ENCODE data around the gene SLC6A5. TPM values are rescaled to one million over a fixed set of nuclear protein-coding genes. Genes with fewer than 3 reads are reported as not detected.

The SLC6A5 gene
- total RNA-seq, 1 experiment from 2014 or later: not detected

DNA sequence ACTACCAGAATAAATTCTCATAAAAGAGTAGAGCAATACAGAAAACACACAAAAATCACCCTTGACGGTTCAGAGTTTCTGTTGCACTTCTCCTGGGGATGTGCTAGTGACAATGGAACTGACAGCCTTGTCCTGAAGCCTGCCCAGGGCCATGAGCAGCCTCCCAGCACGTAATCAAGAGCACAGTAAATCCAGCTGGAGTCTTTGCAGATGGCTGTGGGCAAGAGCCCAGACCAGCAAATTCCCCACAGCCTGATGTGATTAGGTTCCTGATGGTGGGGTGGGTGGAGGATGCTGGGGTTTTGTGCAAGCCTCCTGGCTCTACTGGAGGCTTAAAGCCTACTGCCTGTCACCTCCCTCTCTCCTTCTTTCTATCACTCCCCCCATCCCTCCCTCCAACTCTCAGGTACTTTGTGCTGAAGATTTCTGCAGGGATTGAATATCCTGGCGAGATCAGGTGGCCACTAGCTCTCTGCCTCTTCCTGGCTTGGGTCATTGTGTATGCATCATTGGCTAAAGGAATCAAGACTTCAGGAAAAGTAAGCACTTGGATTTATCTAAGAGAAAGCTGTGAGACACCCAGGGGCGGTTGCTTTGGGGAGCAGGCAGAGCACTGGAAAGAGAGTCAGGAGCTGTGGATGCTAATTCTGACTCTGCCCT lies 18.1 kb downstream of the SLC6A5 start:
- no peak for DNase-seq (ENCODE audit: low read depth, low spot score)
- H3K4me3 ChIP-seq (ENCODE audit: low read depth in 2 of 2, low read length in 2 of 2): no peak overlapping the region
- CTCF ChIA-PET: no interaction called here
- TF ChIP-seq, protein P1, sequence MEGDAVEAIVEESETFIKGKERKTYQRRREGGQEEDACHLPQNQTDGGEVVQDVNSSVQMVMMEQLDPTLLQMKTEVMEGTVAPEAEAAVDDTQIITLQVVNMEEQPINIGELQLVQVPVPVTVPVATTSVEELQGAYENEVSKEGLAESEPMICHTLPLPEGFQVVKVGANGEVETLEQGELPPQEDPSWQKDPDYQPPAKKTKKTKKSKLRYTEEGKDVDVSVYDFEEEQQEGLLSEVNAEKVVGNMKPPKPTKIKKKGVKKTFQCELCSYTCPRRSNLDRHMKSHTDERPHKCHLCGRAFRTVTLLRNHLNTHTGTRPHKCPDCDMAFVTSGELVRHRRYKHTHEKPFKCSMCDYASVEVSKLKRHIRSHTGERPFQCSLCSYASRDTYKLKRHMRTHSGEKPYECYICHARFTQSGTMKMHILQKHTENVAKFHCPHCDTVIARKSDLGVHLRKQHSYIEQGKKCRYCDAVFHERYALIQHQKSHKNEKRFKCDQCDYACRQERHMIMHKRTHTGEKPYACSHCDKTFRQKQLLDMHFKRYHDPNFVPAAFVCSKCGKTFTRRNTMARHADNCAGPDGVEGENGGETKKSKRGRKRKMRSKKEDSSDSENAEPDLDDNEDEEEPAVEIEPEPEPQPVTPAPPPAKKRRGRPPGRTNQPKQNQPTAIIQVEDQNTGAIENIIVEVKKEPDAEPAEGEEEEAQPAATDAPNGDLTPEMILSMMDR (IDR thresholded peaks at IDR 0.05): no peak
- TF ChIP-seq POLR2AphosphoS5 (IDR thresholded peaks at IDR 0.05; ENCODE audit: low read depth, low read length) (no peak), REST (IDR thresholded peaks at IDR 0.05; ENCODE audit: insufficient read depth in 1 of 2, low read depth in 2 of 2, low read length in 1 of 2) (no peak), SIN3A (IDR thresholded peaks at IDR 0.05; ENCODE audit: borderline replicate concordance, insufficient read depth, low read depth, low read length) (no peak), TCF7L2 (IDR thresholded peaks at IDR 0.05; ENCODE audit: low read depth, low read length) (no peak)
- no peak overlapping the region for H3K27ac ChIP-seq (ENCODE audit: low read length)
- in situ Hi-C loops (cut with HindIII; ENCODE audit: low pct_unique_long_range_greater_than_20kb, low sequenced_read_pairs): no loop called here
- H3K36me3 ChIP-seq (ENCODE audit: control insufficient read depth, insufficient read depth, low read length): no peaks in the 10 kb centered on the region
- POLR2A ChIA-PET: no interaction called here
- ATAC-seq: no peak
- H3K27me3 ChIP-seq (ENCODE audit: control insufficient read depth, insufficient read depth, low read length): peaks cover 6% of the 10 kb centered on the region; the same call in 1 of the 2 replicates
- H3K9me3 ChIP-seq (ENCODE audit: control insufficient read depth, insufficient read depth, low read depth, low read length): no peaks in the 10 kb centered on the region
- intact Hi-C loops (cut with micrococcal nuclease; ENCODE audit: unreplicated experiment): no loop called here
- no peaks in the 10 kb centered on the region for H3K4me1 ChIP-seq (ENCODE audit: control insufficient read depth, insufficient read depth, low read length)
- BruUV-seq (replicated peaks): no TSS peak

- H3K27me3 ChIP-seq (ENCODE audit: control insufficient read depth, insufficient read depth, low read length): peaks cover 6% of the 10 kb centered on the region; the same call in 1 of the 2 replicates
- TF ChIP-seq REST (IDR thresholded peaks at IDR 0.05; ENCODE audit: insufficient read depth in 1 of 2, low read depth in 2 of 2, low read length in 1 of 2) (no peak), SIN3A (IDR thresholded peaks at IDR 0.05; ENCODE audit: borderline replicate concordance, insufficient read depth, low read depth, low read length) (no peak), POLR2AphosphoS5 (IDR thresholded peaks at IDR 0.05; ENCODE audit: low read depth, low read length) (no peak), TCF7L2 (IDR thresholded peaks at IDR 0.05; ENCODE audit: low read depth, low read length) (no peak)
- TF ChIP-seq, protein P1 (IDR thresholded peaks at IDR 0.05): no peak
- no peak overlapping the region for H3K27ac ChIP-seq (ENCODE audit: low read length)
- intact Hi-C loops (cut with micrococcal nuclease; ENCODE audit: unreplicated experiment): no loop called here
- no peak overlapping the region for H3K4me3 ChIP-seq (ENCODE audit: low read depth in 2 of 2, low read length in 2 of 2)
- H3K9me3 ChIP-seq (ENCODE audit: control insufficient read depth, insufficient read depth, low read depth, low read length): no peaks in the 10 kb centered on the region
- POLR2A ChIA-PET: no interaction called here
- DNase-seq (ENCODE audit: low read depth, low spot score): no peak
- BruUV-seq (replicated peaks): no TSS peak
- no peaks in the 10 kb centered on the region for H3K4me1 ChIP-seq (ENCODE audit: control insufficient read depth, insufficient read depth, low read length)
- ATAC-seq: no peak
- in situ Hi-C loops (cut with HindIII; ENCODE audit: low pct_unique_long_range_greater_than_20kb, low sequenced_read_pairs): no loop called here
- no peaks in the 10 kb centered on the region for H3K36me3 ChIP-seq (ENCODE audit: control insufficient read depth, insufficient read depth, low read length)
- CTCF ChIA-PET: no interaction called here
These were observed 18.7 kb downstream of the SLC6A5 start for GRCh38 chr11:20618083-20618482.

Data from Panc1 (cell line).